GM20000 (cell line): ENCODE results near the gene SCAPER.

Experiments
- DNase-seq: peaks from one replicate; pipeline ENCODE4 v3.0.0; 2012; ENCODE audit warnings: low spot score
- CTCF ChIP-seq: IDR thresholded peaks from 2 replicates; pipeline ENCODE4 v1.5.1; 2012; ENCODE audit warnings: mild to moderate bottlenecking, control low read depth; ENCODE audit errors: extremely low read depth, missing control alignments

Gene SCAPER

GRCh38 chr15:76483752-76484151 lies 421.4 kb downstream of the SCAPER start:
- DNase-seq: no peak
- no peak for TF ChIP-seq CTCF

- DNase-seq: no peak
- no peak for TF ChIP-seq CTCF
Measured at GRCh38 chr15:76483018-76483417, 422.1 kb downstream of the SCAPER start.

GRCh38 chr15:76480267-76480666 lies 424.9 kb downstream of the SCAPER start:
- no peak for DNase-seq
- TF ChIP-seq CTCF: no peak

GRCh38 chr15:76470691-76471090 lies 434.4 kb downstream of the SCAPER start:
- no peak for DNase-seq

GRCh38 chr15:76468722-76469121 lies 436.4 kb downstream of the SCAPER start:
- TF ChIP-seq CTCF: no peak
- DNase-seq: no peak

More at GRCh38 chr15:76470691-76471090, 434.4 kb downstream of the SCAPER start:
- TF ChIP-seq CTCF: no peak

GRCh38 chr15:76467136-76467535 lies 438.0 kb downstream of the SCAPER start:
- no peak for DNase-seq
- no peak for TF ChIP-seq CTCF

- no peak for TF ChIP-seq CTCF
- DNase-seq: no peak
Measured at GRCh38 chr15:76465728-76466127, 439.4 kb downstream of the SCAPER start.
